Pancreas (tissue), 10 donors: ENCODE results near the gene PSTPIP2. TPM values are rescaled to one million over a fixed set of nuclear protein-coding genes. Genes with fewer than 3 reads are reported as not detected.

Experiments
- ATAC-seq, 4 donors: fragments of 200-7000 bp; cut with Tn5 transposase; one replicate each; pipeline versions ENCODE4 v1.8.0 to v1.9.1; 2020; ENCODE audit warnings: mild to moderate bottlenecking in 4 of 4, moderate library complexity in 4 of 4
- DNase-seq, 6 donors: peaks; one replicate each; pipeline ENCODE4 v3.0.0-alpha.2; 2020
- FAIRE-seq: peaks from 2 replicates; lab custom pipeline; 2012; peaks lifted over from hg19 to GRCh38; lab: Jason Lieb, UNC
- H3K27ac ChIP-seq, 4 donors: fragments of 200-600 bp; sonication (generic); 1 replicate in 3 of 4; 2 replicates in 1 of 4; pipeline versions ENCODE4 v1.5.0 to v1.8.0; 2020
- H3K27me3 ChIP-seq, 4 donors: fragments of 200-600 bp; one replicate each; pipeline ENCODE4 v1.8.0; 2021
- H3K36me3 ChIP-seq, 3 donors: fragments of 200-600 bp; sonication (generic) in 1 of 3; one replicate each; pipeline versions ENCODE4 v1.5.0 to v1.8.0; 2020 to 2021
- H3K4me1 ChIP-seq, 3 donors: fragments of 200-600 bp; one replicate each; pipeline ENCODE4 v1.8.0; 2021
- H3K4me3 ChIP-seq, 4 donors: fragments of 200-600 bp; sonication (generic) in 2 of 4; one replicate each; pipeline versions ENCODE4 v1.5.0 to v1.8.0; 2020 to 2021
- H3K9me3 ChIP-seq, 4 donors: fragments of 200-600 bp; one replicate each; pipeline ENCODE4 v1.8.0; 2021
- WGBS, 2 donors: extraction: QIAGEN DNeasy Blood & Tissue Kit; methylation state at CpG; one replicate each; pipeline ENCODE4 v1.1.7; 2013; 5-methylcytosine and 5-hydroxymethylcytosine counted together
- intact Hi-C, 3 donors: fragments of 100-400 bp; cut with DNase I; formaldehyde crosslinking; loops; one replicate each; pipeline versions ENCODE4 v1.11.1 to v1.14.2; 2022
- polyA plus RNA-seq, 2 donors: library from polyadenylated mRNA; stranded (reverse); fragments of 200-250 nt; gene quantifications; one replicate each; pipeline ENCODE4 v1.2.3, GENCODE V29; 2013
- total RNA-seq, 6 donors: library from RNA; stranded (reverse); fragmentation: NEBNext Ultra II Directional in 4 of 6; extraction: Animal tissue kit (Norgen Biotek cat#: 25700) in 4 of 6; gene quantifications; one replicate each; pipeline versions ENCODE4 v1.2.1 to v1.2.4, GENCODE V29; 2021 to 2023
- TF ChIP-seq, protein P1 (sequence below), 4 donors: fragments of 200-600 bp; sonication (generic) in 3 of 4; IDR thresholded peaks; one replicate each; pipeline versions ENCODE4 v1.5.0 to v1.8.0; 2021; ENCODE audit warnings: antibody characterized with exemption in 4 of 4
- donor health status: healthy with polysubstance abuse.
- donor health status: DM: no; HTN: no; CAD: no; lungs with moderate emphysema.
- donor health status: DM: no; HTN: no; CAD: no.
- donor health status: control.
- donor health status: control.
- donor health status: Bipolar disorder and iron deficiency.
- donor health status: DM: yes; HTN: yes; CAD: no.
- donor health status: DM: no; HTN: no; CAD: no.
- donor health status: DM: no; HTN: no; CAD: no.
- donor health status: DM: yes; HTN: yes; CAD: no.

Gene PSTPIP2
- total and polyA plus RNA-seq, 8 donors, result 2.0 to 8.5 (median 2.4) TPM

DNA sequence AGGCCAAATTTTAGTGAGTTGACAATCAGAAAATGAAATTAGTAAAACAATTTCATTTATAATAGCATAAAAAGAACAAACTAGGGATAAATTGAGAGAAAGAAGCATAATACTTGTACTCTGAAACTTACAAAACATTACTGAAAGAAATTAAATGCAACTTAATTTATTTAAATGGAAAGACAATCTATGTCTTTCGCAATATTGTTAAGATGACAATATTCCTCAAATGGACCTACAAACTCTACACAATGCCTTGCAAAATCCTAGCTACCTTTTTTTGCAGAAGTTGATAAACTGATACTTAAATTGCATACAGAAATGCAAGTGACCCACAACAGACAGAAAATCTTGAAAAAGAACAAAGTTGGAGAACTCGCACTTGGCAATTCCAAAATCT, 114.0 kb downstream of the PSTPIP2 start:
- DNase-seq (no peak), FAIRE-seq (no peak), ATAC-seq (no peak)
- H3K36me3 ChIP-seq, result peaks cover 0 to 16% (median 0%) of the 10 kb centered on the region in 3 donors
- intact Hi-C loops, result loop anchor here in 1 of 3 donors (10.0 kb wide), 1 partner anchor 793 kb away; no protein-coding TSS in a partner anchor
- TF ChIP-seq, protein P1, sequence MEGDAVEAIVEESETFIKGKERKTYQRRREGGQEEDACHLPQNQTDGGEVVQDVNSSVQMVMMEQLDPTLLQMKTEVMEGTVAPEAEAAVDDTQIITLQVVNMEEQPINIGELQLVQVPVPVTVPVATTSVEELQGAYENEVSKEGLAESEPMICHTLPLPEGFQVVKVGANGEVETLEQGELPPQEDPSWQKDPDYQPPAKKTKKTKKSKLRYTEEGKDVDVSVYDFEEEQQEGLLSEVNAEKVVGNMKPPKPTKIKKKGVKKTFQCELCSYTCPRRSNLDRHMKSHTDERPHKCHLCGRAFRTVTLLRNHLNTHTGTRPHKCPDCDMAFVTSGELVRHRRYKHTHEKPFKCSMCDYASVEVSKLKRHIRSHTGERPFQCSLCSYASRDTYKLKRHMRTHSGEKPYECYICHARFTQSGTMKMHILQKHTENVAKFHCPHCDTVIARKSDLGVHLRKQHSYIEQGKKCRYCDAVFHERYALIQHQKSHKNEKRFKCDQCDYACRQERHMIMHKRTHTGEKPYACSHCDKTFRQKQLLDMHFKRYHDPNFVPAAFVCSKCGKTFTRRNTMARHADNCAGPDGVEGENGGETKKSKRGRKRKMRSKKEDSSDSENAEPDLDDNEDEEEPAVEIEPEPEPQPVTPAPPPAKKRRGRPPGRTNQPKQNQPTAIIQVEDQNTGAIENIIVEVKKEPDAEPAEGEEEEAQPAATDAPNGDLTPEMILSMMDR (IDR thresholded peaks at IDR 0.05), result no peak
- no peak overlapping the region for H3K27ac ChIP-seq
- 99% methylated on average over 2 of the region's 2 CpGs for WGBS, 2 donors
- H3K4me1 ChIP-seq, result peaks cover 0 to 13% (median 0%) of the 10 kb centered on the region in 3 donors
- no peak overlapping the region for H3K4me3 ChIP-seq
- no peaks in the 10 kb centered on the region for H3K27me3 ChIP-seq
- no peaks in the 10 kb centered on the region for H3K9me3 ChIP-seq

DNA sequence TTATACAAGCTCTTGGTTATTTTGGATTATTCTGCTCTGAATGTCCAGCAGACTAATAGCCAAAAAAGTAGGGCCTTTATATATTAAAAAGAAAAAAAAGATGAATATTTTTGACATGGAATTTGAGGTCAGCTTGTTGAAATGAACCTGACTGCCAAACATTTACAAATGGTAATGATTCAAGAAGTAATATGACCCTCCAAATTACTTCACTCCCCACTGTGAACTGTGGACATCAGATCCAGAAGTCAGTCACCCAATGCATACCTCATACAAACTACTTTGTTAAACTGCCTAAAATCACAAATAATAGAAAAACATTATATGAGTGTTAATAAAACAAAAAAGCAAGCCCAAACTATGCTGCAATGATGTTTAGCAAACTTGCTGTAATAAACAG, 115.0 kb downstream of the PSTPIP2 start:
- intact Hi-C loops, result loop anchor here in 1 of 3 donors (10.0 kb wide), 1 partner anchor 792 kb away; no protein-coding TSS in a partner anchor
- no peak for DNase-seq

DNA sequence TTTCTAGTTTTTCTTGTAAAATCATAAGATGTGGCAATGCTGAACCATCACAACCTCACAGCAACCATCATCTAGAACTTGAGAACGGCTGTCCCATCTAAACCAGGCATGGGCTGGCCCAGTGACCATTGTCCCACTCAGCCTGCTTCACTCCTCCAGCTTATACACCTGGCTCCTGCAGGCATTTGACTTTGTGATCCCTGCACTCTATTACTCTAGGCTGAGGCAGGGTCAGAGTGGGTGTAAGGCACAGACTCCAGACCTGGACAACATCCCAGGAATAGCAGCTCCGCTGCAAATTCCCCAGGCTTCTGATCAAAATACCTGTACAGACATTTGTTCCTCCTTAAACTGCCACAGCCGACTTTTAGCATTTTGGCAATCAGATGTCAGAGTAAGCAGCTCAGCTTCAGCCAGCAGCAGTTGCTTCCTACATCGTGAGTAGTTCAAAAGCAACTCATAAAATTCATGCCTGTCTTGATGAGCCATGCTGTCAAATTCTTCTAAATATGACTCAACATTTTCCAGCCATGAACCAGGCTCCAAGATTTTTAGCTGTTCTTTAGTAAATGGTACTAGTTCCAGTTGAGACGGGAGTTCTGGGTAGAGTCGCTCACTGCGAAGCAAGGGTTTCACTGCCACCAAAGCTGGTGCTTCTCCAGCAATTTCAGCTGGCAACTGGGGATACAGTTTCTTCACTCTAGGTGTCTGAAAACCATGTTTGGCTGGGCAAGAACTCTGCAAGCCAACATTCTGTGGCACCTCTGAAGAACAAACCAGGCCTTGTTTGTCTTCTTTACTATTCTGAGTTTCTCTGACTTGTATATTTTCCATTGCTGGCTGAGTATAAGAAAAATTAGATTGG, 117.8 kb downstream of the PSTPIP2 start:
- Histone ChIP-seq H3K27me3 (no peaks in the 10 kb centered on the region), H3K4me3 (no peak overlapping the region), H3K36me3 (peaks cover 0 to 30% (median 4%) of the 10 kb centered on the region in 3 donors), H3K9me3 (no peaks in the 10 kb centered on the region), H3K27ac (no peak overlapping the region), H3K4me1 (no peaks in the 10 kb centered on the region)
- ATAC-seq, result no peak
- DNase-seq, result no peak
- intact Hi-C loops, result loop anchor here in 1 of 3 donors (10.0 kb wide), 1 partner anchor 790 kb away; no protein-coding TSS in a partner anchor
- TF ChIP-seq, protein P1 (IDR thresholded peaks at IDR 0.05), result no peak
- WGBS, 2 donors, result 89 to 94% methylated on average over 7 of the region's 7 CpGs
- no peak for FAIRE-seq

More for the DNA sequence above, 115.0 kb downstream of the PSTPIP2 start:
- H3K4me1 ChIP-seq, result peaks cover 0 to 3% (median 0%) of the 10 kb centered on the region in 3 donors
- H3K27ac ChIP-seq, result no peak overlapping the region
- no peak overlapping the region for H3K4me3 ChIP-seq
- TF ChIP-seq, protein P1 (IDR thresholded peaks at IDR 0.05), result no peak
- no peaks in the 10 kb centered on the region for H3K9me3 ChIP-seq
- FAIRE-seq (no peak), ATAC-seq (no peak)
- H3K36me3 ChIP-seq, result peaks cover 0 to 24% (median 4%) of the 10 kb centered on the region in 3 donors
- H3K27me3 ChIP-seq, result no peaks in the 10 kb centered on the region

DNA sequence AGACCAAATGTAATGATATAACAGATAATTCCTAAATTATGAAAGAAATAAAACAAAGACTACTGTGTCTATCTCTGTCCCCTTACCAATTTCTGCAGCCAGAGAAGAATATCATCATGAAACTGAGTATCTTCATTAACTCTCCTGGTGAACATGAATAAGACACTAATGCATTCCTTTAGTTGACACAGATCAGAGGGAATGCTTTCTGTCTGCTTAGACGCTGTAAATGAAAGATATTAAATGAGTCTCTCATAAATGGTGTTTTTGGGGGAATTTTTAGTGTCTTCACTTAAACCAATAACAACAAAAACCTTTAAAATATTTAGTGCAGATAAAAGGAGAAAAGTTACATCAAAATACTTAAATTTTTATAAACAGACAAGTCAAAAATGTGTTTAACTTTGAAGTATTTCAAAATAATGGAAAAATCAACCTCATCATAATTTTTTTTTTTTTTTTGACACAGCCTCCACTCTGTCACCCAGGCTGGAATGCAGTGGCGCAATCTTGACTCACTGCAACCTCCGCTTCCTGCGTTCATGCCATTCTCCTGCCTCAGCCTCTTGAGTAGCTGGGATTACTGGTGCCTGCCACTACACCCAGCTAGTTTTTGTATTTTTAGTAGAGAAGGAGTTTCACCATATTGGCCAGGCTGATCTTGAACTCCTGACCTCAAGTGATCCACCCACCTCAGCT, 120.9 kb downstream of the PSTPIP2 start:
- no peaks in the 10 kb centered on the region for H3K9me3 ChIP-seq
- no peak overlapping the region for H3K4me3 ChIP-seq
- H3K36me3 ChIP-seq, result peaks cover 8 to 58% (median 17%) of the 10 kb centered on the region in 3 donors
- H3K4me1 ChIP-seq, result no peaks in the 10 kb centered on the region
- DNase-seq (no peak), ATAC-seq (no peak), FAIRE-seq (no peak)
- no peaks in the 10 kb centered on the region for H3K27me3 ChIP-seq
- intact Hi-C loops, result loop anchor here in 1 of 3 donors (10.0 kb wide), 1 partner anchor 786 kb away; no protein-coding TSS in a partner anchor
- WGBS, 2 donors, result 92% methylated on average over 4 of the region's 4 CpGs
- no peak overlapping the region for H3K27ac ChIP-seq
- TF ChIP-seq, protein P1 (IDR thresholded peaks at IDR 0.05), result no peak
